Stimulated activated CD4-positive, alpha-beta T cell treated with anti-CD3 and anti-CD28 coated beads, Interleukin-12 subunit alpha, Interleukin-12 subunit beta, amount 100 ng/mL, for 24 hours (primary cell): ENCODE measurements around the gene ACKR2.
"Not testable (repeated sequence)": the region's sequence is repeated elsewhere in the genome, so short reads cannot be mapped to it uniquely, and the experiment has no call there.

Experiments
- DNase-seq, 2 experiments: peaks; one replicate each; pipeline ENCODE4 v3.0.0-alpha.2; 2020; ENCODE audit warnings: low read depth in 2 of 2

Gene ACKR2

GRCh38 chr3:42801048-42801620 lies 8.1 kb upstream of the ACKR2 start:
- no peak for DNase-seq

DNA sequence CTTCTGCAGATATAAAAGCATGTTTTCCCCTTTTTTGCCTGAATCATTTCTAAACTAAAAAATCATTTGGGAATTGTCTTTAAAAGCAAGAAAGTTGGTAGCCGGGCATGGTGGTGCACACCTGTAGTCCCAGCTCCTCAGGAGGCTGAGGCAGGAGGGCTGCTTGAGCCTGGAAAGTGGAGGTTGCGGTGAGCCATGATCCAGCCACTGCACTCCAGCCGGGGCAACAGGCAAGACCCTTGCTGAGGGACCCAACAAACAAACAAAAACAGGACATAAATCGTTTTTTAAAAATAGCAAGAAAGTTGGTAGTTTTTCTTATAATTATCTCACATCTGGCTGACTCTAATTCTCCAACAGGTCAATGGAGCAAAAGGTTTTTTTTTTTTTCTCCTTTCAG lies 7.5 kb upstream of the ACKR2 start:
- DNase-seq = no peak

DNA sequence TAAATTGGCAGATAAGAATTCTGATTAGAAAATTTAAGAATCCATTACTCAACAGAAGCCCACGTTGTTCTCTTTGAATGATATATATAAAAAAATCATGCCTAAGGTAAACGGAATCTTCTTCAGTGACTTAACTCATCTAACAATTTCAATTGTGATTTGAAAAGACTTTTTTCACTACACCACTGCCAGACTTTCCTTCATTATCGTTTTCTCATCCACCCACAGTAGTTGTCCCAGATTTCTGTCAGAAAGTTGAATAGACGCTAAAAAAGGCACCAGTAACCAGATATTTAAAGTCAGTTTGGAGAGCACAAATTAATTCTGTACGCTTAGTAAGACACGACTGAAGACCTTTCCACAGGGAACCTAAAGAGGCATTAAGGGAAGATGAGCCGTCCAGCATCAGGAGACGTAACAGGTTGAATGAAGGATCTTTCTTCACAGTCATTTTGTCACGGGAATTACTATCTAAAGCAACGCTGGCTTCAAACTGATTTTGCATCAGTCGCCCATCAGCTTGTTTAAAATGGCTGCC lies 6.3 kb upstream of the ACKR2 start:
- DNase-seq = no peak

GRCh38 chr3:42803414-42804105 lies 5.7 kb upstream of the ACKR2 start:
- peak in 1 of 2 experiments; percentile 27 for DNase-seq

- peak; percentile 85 to 93 for DNase-seq
These were observed 5.0 kb upstream of the ACKR2 start, which contains the start of gene HIGD1A for GRCh38 chr3:42804106-42804830. HIGD1A (minus strand) TSS chr3:42804490; CDS start chr3:42794253, 10,237 bp downstream.

DNA sequence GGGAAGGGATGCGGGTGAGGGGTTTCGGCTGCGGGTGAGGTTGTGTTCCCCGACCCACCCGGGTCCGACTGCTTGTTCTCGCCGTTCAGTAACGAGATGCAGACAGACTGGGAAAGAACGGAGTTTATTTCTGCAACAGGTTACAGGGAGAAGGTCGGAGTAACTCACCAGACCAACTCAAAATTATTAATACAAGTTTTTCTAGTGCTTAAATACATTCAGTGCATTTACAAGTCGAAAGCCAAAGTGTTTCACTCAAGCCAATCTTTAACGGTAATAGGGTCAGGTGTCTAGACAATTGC lies 4.5 kb upstream of the ACKR2 start:
- no peak for DNase-seq

DNA sequence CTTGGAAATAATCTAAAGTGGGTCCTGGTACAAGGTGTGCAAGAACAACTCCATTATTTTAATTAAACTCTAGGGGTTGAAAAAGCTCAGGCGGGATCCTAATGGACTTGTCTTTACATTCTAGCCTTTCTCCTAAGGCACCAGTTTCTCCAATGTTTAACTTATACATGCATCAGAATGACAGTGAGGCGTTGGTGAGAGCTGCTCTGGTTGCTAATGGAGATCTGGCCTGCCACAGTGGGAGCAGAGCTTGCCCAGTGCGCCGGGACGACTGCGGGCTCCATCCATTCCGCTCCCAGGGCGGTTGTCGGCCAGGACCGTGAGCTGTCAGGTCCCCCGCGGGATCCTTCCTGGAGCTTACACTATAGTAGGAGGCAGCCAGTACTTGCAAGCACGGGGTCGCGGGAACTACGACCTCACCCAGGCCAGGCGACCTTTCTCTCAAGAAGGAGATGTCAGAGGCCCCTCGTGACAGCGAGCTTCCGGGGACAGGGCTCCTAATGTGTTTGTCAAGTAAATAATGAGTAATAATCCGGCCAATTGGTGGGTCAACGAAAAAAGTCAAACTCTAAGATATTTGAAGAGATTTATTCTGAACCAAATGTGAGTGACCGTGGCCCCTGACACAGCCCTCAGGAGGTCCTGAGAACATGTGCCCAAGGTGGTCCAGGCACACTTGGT lies 4.0 kb upstream of the ACKR2 start:
- DNase-seq = no peak

DNA sequence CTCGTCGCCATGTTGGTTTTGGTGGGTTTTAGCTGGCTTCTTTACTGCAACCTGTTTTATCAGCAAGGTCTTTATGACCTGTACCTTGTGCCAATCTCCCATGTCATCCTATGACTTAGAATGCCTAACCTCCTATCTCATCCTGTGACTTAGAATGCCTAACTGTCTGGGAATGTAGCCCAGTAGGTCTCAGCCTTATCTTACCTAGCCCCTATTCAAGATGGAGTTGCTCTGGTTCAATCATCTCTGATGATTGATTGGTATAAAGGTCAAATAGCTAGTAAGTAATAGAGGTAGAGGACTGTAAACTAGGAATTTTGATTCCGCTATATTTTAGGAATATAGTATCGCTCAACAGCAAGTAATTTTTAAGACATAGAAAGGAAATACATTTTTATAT lies 1.3 kb upstream of the ACKR2 start:
- no peak for DNase-seq

DNA sequence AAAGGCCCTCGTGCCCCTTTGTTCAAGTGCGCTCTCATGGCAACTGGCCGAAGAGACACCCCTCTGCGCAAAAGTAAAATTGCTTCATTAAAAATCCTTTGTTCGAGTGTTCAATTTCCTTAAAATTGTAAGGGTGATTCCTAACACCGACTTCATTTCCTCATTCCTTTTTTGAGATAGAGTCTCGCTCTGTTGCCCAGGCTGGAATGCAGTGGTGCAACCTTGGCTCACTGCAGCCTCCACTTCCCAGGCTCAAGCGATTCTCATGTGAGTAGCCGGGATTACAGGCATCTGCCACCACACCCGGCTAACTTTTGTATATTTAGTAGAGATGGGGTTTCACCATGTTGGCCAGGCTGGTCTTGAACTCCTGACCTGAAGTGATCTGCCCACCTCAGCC lies 1.5 kb downstream of the ACKR2 start:
- DNase-seq = not testable (repeated sequence)

DNA sequence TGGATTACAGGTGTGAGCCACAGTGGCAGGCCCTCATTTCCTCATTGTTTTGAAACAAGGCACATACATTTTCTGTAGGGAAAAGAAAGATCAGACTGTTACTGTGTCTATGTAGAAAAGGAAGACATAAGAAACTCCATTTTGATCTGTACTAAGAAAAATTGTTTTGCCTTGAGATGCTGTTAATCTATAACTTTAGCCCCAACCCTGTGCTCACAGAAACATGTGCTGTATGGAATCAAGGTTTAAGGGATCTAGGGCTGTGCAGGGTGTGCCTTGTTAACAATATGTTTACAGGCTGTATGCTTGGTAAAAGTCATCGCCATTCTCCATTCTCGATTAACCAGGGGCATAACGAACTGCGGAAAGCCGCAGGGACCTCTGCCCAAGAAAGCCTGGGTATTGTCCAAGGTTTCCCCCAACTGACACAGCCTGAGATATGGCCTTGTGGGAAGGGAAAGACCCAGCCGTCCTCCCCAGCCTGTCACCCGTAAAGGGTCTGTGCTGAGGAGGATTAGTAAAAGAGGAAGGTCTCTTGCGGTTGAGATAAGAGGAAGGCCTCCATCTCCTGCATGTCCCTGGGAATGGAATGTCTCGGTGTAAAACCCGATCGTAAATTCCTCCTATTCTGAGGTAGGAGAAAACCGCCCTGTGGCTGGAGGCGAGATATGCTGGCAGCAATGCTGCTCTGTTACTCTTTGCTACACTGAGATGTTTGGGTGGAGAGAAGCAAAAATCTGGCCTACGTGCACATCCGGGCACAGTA lies 2.1 kb downstream of the ACKR2 start:
- DNase-seq = not testable (repeated sequence)

DNA sequence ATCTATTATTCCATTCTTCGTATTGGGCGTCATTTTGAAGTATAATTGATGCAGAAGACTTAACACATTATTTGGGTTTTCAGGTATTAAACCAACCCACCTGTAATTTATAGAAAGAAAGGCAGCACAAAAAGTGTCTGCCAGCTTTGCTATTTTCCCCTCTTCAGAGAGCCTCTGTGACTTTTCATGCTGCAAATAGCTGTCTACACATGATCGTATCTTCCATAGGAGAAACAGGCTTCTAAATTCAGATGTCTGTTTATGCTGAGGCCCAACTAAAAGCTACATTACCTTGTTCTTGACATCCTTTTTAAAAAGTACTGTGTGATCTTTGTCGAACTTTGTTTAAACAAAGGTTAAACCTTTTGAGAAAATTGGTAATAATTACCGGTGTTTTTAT lies 5.0 kb downstream of the ACKR2 start:
- DNase-seq = no peak

DNA sequence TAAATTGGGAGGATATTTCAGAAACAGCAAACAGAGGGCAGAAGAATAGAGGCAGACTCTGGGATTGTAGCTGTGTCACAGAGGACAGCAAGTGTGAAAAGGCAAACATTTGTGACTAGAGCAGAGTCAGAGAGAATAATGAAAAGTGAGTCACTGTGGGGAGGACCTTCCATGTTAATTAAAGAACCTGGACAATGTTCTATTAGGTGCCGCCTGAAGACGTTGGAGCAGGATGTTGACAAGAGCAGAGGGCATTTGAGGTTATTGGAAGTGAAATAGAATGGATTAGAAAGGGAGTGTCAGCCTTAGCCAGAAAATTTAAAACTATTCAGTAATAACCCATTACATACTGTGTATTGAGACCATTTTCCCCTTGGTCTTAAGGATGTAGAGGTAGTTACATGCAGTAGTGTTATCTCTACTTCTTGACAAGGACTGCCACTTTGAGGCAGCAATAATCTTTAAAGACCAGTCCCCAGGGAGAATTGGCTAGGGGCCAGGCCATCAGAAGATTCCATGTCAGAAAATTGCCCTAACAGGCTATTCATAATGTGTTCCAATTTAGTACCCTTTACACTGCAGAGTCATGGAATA lies 5.8 kb downstream of the ACKR2 start:
- DNase-seq = no peak

DNA sequence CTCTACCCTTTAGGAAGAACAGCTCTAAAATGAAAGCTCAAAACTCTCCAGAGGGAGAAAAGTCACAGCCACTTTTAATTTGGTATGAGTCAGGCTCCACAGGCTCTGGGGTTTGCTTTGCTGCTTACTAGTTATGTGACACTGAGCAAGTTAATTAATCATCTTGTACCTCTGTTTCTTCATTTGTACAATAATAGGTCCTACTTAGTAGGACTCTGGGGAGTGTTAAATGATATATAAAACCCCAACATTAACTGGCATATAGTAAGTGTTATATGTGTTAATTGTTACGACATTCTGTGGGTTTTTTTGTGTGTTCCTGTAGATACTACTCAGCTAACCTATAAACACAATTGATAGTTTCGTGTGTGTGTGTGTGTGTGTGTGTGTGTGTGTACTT lies 6.6 kb downstream of the ACKR2 start:
- no peak for DNase-seq

- no peak for DNase-seq
These were observed 10.2 kb downstream of the ACKR2 start for GRCh38 chr3:42819351-42819965.

GRCh38 chr3:42820746-42821051 lies 11.5 kb downstream of the ACKR2 start:
- no peak for DNase-seq

DNA sequence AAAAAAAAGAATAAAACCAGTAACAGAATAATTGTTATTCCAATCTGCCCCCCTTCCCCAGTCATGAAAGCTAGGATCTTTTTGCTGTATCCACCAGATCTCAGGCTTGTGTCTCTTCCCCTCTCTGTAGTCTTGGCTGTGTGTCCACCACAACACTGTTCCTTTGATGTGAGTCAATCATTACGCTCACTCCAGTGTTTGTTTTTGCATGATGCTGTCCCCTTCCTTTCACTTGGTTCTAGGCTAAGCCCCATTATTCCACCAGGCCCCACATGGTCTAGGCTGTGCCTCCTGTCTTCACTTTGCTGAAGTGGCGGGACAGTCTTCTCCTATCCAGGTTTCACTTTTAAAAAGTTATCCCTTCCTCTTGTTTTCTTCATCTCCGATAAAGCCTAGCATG lies 13.6 kb downstream of the ACKR2 start:
- no peak for DNase-seq

DNA sequence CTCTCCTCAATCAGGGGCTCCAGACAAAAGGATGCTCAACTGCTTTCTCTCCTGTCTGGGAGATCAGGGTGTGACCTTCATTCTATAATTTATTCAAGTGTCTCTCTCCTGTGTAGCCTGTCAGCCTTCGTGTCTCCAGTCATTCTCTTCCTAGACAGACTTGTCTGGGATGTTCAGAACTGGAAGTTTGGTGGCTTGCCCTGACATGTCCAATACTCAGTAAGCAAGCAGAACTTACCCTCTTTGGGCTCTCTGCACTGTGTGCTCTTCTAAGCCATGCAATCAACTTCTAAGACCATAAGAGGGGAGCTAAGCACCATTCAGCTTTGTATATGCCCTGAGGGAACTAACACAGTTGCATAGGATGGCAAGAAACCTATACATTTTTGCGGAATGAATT lies 14.1 kb downstream of the ACKR2 start:
- DNase-seq = no peak

- no peak for DNase-seq
These were observed 16.9 kb downstream of the ACKR2 start for GRCh38 chr3:42826141-42826540.

DNA sequence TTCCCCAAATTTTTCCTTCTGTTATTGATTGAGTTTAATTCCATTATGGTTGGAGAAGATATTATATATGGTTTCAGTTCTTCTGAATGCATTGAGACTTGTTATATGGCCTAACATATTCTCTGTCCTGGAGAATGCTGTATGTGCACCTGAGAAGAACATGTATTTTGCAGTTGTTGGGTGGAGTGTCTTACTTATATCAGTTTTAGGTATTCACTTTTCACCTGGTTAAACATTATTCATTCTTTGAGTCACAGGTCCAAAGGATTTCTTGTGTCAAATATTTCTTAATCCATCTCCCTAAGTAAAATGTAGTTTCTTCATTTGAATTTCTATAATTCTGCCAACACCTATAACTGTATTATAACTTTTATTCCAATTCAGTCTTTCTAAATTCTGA lies 17.8 kb downstream of the ACKR2 start:
- no peak for DNase-seq

DNA sequence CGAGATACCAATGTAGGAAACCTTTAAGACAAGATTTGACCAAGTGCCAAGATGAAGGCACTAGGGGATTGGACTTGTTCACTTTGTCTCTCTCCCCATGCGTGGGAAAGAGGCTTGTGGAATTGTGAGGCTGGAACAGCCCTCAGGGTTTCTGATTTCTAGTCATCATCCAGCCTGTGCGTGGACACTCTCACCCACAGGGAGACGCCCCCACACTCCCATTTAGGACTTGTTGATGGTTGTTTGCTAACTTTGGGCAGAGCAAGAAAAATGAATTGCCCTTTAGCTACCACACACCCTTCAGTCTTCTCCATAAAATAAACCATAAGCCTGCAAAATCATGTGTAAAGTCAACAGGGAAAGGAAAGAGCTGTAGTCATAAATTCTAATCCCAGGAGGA lies 18.4 kb downstream of the ACKR2 start:
- DNase-seq = no peak

GRCh38 chr3:42829083-42829627 lies 19.9 kb downstream of the ACKR2 start:
- no peak for DNase-seq
